ENCODE data around the gene PLXND1.

PLXND1 gene

DNA sequence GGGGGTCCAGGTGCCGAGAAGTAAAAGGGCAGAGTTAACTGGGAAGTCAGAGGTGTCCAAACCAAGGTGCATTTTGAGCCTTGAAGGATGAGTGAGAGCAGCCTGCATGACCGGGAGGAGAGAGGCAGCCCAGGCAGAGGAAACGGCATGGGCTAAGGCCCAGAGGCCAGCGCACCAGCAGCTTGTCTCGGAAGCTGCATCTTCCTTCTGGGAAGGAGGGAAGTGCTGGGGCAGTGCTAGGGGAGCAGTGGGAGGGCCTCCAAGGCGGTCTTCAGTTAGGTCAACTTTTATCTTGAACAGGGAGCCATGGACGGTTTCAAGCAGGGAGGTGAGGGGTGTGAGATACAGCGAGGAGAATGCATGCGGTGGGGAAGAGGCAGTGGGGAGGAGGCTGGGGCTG lies 62.5 kb downstream of the PLXND1 start:
- DNase-seq: no peak

DNA sequence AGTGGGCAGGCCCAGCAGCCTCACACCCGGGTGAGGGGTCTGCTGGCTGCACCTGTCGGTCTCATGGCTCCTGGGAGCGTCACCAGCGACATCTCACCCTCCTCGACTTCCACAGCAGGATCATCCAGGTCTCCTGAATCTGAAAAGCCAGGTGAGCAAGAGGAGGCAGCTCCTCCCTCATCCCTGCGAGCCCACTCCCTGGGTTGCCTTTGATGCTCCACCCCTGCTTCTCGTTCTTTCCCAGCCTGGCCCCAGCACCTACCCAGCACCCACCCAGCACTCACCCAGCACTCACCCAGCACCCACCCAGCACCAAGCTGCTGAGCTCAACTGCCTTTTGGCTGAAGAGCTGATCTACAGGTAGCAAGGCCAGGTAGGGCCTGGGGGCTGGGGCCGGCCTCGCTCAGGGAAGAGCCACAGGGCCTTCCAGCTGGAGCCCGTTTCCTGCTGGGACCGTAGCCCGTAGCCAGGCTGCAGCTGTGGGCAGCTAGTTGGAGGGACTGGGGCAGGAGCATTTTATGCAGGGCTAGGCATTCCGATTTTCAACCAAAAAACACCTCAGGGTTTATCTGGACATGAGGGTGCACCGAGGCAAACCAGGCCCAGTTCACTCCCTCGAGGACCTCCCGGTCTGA lies 63.2 kb downstream of the PLXND1 start, which contains the start of gene H1-8:
Gene H1-8, plus strand, starts transcription at position 20 of the 635 bp plus-strand sequence. Its CDS starts 44 bp downstream, at position 64.
- no peak for DNase-seq

DNA sequence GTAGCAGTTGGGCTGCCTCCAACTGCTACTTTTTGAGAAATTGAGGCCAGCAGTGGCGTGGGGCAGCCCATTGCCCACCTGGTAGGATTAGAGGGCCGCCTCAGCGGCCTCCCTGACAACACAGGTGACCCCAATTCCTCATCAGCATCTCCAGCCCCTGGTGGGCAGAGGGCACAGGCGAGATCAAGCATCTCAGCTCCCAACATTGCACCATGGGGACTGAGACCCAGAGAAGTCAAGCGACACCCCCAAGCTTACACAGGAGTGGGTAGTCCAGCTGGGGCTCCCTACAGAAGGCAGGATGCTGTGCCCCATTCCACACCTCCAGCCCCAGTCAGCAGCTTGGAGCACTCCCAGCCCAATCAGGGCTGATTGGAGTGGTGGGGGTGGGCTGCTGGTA lies 63.7 kb downstream of the PLXND1 start:
- no peak for DNase-seq

- no peak for DNase-seq
Measured at GRCh38 chr3:129540776-129541516, 65.5 kb downstream of the PLXND1 start.

- no peak for DNase-seq
Measured at GRCh38 chr3:129539206-129539605, 67.3 kb downstream of the PLXND1 start.

GRCh38 chr3:129536804-129537203 lies 69.7 kb downstream of the PLXND1 start:
- DNase-seq: no peak

DNA sequence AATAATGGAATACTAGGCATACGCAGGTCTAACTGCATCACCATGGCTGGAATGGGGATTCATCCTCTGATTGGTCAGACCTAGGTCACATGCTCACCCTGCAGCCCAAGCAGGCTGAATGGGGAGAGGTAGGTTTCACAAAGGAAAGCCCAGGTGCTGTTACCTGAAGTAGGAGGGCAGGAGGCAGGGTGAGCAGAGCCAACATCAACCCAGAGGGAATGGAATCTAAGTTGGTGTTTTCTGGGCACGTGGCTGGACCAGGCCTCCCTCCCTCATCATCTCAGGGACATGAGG lies 70.2 kb downstream of the PLXND1 start:
- DNase-seq: no peak

DNA sequence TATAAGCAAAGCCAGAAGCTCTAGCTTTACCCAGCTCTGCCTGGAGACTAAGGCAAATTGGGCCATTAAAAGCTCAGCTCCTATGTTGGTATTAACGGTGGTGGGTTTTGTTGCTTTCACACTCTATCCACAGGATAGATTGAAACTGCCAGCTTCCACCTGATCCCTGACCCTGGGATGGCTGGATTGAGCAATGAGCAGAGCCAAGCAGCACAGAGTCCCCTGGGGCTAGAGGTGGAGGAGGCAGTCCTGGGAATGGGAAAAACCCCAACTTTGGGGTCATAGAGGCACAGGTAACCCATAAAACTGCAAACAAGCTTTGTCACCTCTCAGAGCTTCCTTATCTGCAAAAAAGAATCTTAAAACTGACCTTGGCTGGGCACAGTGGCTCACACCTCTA lies 71.4 kb downstream of the PLXND1 start:
- DNase-seq: no peak

- DNase-seq: no peak
Measured at GRCh38 chr3:129534428-129535027, 71.9 kb downstream of the PLXND1 start.

DNA sequence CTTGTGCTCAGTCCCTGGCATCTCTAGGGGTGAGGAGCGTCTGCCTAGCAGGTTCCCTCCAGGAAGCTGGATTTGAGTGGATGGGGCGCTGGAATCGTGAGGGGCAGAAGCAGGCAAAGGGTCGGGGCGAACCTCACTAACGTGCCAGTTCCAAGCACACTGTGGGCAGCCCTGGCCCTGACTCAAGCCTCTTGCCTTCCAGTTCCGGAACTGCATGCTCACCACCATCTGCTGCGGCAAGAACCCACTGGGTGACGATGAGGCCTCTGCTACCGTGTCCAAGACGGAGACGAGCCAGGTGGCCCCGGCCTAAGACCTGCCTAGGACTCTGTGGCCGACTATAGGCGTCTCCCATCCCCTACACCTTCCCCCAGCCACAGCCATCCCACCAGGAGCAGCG lies 73.1 kb downstream of the PLXND1 start:
- DNase-seq: no peak

DNA sequence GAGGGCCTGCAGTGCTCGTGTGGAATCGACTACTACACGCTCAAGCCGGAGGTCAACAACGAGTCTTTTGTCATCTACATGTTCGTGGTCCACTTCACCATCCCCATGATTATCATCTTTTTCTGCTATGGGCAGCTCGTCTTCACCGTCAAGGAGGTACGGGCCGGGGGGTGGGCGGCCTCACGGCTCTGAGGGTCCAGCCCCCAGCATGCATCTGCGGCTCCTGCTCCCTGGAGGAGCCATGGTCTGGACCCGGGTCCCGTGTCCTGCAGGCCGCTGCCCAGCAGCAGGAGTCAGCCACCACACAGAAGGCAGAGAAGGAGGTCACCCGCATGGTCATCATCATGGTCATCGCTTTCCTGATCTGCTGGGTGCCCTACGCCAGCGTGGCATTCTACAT lies 74.2 kb downstream of the PLXND1 start:
- no peak for DNase-seq

DNA sequence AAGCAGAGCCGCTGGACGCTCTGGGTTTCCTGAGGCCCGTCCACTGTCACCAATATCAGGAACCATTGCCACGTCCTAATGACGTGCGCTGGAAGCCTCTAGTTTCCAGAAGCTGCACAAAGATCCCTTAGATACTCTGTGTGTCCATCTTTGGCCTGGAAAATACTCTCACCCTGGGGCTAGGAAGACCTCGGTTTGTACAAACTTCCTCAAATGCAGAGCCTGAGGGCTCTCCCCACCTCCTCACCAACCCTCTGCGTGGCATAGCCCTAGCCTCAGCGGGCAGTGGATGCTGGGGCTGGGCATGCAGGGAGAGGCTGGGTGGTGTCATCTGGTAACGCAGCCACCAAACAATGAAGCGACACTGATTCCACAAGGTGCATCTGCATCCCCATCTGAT lies 74.8 kb downstream of the PLXND1 start:
- no peak for DNase-seq

- no peak for DNase-seq
Measured at GRCh38 chr3:129530821-129531220, 75.7 kb downstream of the PLXND1 start.

- DNase-seq: no peak
Measured at GRCh38 chr3:129530251-129530791, 76.2 kb downstream of the PLXND1 start.

DNA sequence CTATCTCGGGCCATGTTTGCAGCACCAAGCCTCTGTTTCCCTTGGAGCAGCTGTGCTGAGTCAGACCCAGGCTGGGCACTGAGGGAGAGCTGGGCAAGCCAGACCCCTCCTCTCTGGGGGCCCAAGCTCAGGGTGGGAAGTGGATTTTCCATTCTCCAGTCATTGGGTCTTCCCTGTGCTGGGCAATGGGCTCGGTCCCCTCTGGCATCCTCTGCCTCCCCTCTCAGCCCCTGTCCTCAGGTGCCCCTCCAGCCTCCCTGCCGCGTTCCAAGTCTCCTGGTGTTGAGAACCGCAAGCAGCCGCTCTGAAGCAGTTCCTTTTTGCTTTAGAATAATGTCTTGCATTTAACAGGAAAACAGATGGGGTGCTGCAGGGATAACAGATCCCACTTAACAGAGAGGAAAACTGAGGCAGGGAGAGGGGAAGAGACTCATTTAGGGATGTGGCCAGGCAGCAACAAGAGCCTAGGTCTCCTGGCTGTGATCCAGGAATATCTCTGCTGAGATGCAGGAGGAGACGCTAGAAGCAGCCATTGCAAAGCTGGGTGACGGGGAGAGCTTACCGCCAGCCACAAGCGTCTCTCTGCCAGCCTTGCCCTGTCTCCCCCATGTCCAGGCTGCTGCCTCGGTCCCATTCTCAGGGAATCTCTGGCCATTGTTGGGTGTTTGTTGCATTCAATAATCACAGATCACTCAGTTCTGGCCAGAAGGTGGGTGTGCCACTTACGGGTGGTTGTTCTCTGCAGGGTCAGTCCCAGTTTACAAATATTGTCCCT lies 76.9 kb downstream of the PLXND1 start:
- DNase-seq: no peak

DNA sequence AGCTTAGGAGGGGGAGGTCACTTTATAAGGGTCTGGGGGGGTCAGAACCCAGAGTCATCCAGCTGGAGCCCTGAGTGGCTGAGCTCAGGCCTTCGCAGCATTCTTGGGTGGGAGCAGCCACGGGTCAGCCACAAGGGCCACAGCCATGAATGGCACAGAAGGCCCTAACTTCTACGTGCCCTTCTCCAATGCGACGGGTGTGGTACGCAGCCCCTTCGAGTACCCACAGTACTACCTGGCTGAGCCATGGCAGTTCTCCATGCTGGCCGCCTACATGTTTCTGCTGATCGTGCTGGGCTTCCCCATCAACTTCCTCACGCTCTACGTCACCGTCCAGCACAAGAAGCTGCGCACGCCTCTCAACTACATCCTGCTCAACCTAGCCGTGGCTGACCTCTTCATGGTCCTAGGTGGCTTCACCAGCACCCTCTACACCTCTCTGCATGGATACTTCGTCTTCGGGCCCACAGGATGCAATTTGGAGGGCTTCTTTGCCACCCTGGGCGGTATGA lies 77.8 kb downstream of the PLXND1 start, which contains the start of gene RHO:
Gene RHO, plus strand, starts transcription at position 51 of the 512 bp plus-strand sequence. Its CDS starts 95 bp downstream, at position 146.
- no peak for DNase-seq

- no peak for DNase-seq
Measured at GRCh38 chr3:129527262-129527661, 79.2 kb downstream of the PLXND1 start.

- no peak for DNase-seq
Measured at GRCh38 chr3:129526121-129526900, 80.2 kb downstream of the PLXND1 start.

DNA sequence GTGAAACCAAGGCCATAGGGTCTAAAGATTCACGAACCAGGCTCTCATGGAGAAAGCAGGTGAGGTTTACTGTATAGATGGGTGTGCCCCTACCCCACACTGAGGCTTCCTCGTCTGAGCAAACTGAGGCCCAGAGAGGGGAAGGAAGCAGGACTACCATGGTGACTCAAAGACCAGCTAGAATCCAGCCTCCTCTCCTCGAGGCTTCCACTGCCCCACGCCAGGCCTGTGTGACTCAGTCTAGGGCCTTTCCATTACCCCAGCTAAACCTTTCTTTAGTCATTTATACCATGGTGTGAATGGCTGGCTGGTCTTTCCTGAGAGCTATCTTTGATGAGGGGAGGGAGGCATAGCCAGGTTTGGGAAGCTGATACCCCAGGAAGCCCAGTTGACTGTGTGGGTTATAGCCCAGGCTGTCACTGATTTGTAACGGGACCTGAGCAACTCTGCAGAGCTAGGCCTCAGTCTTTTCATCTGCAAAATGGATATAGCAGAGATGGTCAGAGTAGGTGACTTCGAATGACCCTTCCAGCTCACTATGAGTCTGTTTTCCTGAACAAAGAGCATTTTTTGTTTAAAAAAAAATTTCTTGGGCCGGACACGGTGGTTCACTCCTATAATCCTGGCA lies 81.0 kb downstream of the PLXND1 start:
- DNase-seq: no peak

DNA sequence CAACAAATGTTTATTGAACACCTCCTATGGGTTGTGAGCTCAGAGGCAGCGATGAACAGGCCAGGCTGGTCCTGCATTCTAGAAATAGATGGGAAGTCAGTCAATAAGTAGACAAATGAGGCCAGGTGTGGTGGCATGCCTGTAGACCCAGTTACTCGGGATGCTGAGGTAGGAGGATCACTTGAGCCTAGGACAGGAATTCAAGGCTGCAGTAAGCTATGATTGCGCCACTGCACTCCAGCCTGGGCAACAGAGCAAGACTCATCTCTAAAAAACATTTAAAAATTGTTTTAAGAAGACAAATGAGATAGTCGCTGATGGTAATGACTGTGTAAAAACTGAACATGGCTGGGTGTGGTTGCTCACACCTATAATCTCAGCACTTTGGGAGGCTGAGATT lies 82.4 kb downstream of the PLXND1 start:
- DNase-seq: no peak

DNA sequence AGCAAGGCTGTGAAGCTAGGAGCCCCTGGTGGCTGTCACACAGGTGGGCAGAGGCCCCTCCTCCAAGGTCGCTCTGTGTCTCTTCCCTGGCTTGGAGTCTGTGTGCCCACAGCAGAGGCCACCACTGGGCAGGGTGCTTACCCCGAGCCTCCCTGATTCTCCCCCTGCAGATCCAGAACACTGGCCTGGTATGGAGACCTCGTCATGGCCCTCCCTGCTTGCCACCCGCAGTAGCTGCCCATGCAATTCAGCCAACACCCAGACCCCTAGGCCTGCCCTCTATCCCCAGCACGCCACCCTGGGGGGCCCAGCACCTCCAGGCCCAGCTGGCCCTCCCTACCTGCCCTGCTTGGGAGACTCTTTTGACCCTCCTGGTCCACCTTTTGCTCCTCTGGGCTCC lies 83.5 kb downstream of the PLXND1 start:
- DNase-seq: no peak

DNA sequence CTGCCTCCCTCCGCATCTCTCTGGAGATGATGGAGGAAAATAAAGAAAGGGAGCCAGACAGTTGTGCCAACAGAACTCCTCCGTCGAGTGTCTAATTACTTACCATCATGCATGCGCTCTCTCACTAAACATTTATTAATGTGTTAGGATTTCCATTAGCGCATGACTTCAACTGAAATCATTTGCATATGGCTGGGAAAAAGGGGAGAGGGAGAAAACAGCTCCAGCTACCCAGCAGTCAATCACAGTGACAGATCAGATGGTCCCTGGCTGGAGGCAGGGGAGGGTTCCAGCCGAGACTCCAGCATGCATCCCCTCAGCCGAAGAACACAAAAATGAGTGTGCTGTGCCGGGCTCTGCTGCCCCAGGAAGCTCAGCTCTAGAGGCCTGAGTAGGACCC lies 84.9 kb downstream of the PLXND1 start:
- DNase-seq: no peak

All from stimulated activated CD4-positive, alpha-beta T cell treated with anti-CD3 and anti-CD28 coated beads, Interleukin-4, amount 100 ng/mL, for 24 hours (primary cell).